Type B pancreatic cell (in vitro differentiated cells): ENCODE measurements around the gene SLC9A9. TPM values are rescaled to one million over a fixed set of nuclear protein-coding genes. Genes with fewer than 3 reads are reported as not detected.

Experiments used
- DNase-seq: peaks from one replicate; pipeline ENCODE4 v3.0.0; 2021; ENCODE audit warnings: mixed read lengths; ENCODE audit not compliant: unreplicated experiment; ENCODE audit errors: extremely low spot score
- H3K27ac Mint-ChIP-seq: 2 replicates; pipeline ENCODE4 v1.8.0; 2021; ENCODE audit warnings: mild to moderate bottlenecking, mixed read lengths
- H3K27me3 Mint-ChIP-seq: 2 replicates; pipeline ENCODE4 v1.8.0; 2021; ENCODE audit warnings: mixed read lengths
- H3K36me3 Mint-ChIP-seq: 2 replicates; pipeline ENCODE4 v1.8.0; 2021; ENCODE audit warnings: mixed read lengths
- H3K4me1 Mint-ChIP-seq: one replicate; pipeline ENCODE4 v1.8.0; 2021; ENCODE audit warnings: mixed read lengths; ENCODE audit not compliant: unreplicated experiment
- H3K4me3 Mint-ChIP-seq: 2 replicates; pipeline ENCODE4 v1.8.0; 2021; ENCODE audit warnings: mild to moderate bottlenecking, mixed read lengths
- H3K9me3 Mint-ChIP-seq: 2 replicates; pipeline ENCODE4 v1.8.0; 2021; ENCODE audit warnings: mixed read lengths
- total RNA-seq: library from RNA; stranded (reverse); gene quantifications from 2 replicates; pipeline ENCODE4 v1.2.1, GENCODE V29; 2021; ENCODE audit warnings: low replicate concordance
- TF ChIP-seq, protein P1 (sequence below): fragments of 200-600 bp; sonication (generic); conservative IDR thresholded peaks from 2 replicates; pipeline ENCODE4 v1.5.0; 2021; ENCODE audit warnings: antibody characterized with exemption, mild to moderate bottlenecking

The SLC9A9 gene
- total RNA-seq, 1 donor from 2014 or later: 2.7 TPM

DNA sequence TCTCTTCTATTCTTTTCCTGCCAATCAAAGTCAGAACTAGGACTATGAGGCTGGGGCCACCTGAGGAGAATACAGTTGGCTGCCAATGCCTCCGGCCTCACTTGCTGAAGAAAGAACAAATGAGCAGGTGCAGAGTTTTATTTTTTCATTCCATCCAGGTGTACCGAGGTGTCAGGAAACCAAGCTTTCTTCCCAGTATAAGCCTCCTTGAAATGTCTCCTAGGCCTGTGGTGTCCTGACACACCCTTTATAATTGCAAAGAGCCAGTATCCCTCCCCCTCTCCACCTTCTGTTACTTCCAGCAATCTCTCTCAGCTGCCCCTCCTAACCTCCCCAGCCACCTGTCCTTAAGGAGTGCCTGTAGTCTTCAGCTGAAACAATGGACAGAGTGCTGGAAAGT lies 127.9 kb downstream of the SLC9A9 start:
- H3K27ac Mint-ChIP-seq: no peak overlapping the region
- peaks cover 2% of the 10 kb centered on the region for H3K27me3 Mint-ChIP-seq
- no peak for DNase-seq
- H3K4me1 Mint-ChIP-seq: no peaks in the 10 kb centered on the region
- no peak overlapping the region for H3K4me3 Mint-ChIP-seq
- TF ChIP-seq, protein P1, sequence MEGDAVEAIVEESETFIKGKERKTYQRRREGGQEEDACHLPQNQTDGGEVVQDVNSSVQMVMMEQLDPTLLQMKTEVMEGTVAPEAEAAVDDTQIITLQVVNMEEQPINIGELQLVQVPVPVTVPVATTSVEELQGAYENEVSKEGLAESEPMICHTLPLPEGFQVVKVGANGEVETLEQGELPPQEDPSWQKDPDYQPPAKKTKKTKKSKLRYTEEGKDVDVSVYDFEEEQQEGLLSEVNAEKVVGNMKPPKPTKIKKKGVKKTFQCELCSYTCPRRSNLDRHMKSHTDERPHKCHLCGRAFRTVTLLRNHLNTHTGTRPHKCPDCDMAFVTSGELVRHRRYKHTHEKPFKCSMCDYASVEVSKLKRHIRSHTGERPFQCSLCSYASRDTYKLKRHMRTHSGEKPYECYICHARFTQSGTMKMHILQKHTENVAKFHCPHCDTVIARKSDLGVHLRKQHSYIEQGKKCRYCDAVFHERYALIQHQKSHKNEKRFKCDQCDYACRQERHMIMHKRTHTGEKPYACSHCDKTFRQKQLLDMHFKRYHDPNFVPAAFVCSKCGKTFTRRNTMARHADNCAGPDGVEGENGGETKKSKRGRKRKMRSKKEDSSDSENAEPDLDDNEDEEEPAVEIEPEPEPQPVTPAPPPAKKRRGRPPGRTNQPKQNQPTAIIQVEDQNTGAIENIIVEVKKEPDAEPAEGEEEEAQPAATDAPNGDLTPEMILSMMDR: no peak
- H3K36me3 Mint-ChIP-seq: no peaks in the 10 kb centered on the region
- no peaks in the 10 kb centered on the region for H3K9me3 Mint-ChIP-seq

DNA sequence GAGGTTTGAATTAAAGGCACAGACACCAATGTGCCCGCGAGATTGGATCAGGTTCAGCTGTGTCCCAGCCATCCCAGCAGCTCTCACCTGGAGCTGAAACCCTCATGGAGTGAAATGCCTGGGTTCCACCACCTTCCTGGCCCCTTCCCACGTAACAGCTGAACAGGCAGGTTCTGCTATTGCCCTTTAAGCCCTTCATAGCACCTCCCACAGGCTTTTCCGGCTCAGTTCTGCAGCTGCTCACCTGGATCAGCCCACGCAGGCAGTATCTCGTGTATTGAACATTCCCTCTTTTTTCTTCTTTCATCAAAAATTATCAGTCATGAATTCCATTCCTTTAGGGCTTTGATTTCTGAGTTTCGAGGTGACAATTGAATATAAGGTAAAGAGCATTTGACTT lies 129.8 kb downstream of the SLC9A9 start:
- H3K27ac Mint-ChIP-seq: no peak overlapping the region
- DNase-seq: no peak

DNA sequence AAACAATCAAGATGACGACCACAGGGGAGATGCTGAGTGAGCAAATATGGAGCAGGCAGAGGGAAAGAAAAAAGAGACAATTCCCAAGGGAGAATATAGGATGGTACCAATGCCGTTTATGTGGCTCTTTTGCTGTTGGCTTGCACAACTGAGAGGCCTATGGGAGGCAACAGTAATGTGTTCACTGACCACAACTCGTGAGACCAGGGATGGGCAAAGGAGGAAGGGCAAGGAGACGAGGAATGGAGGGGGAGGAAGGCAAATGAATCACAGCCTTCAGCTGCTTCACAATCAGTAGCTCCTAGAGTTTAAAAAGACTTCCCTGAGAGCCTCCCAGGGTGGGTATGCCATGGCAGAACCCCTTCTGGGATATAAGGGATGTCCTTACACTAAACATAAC lies 131.5 kb downstream of the SLC9A9 start:
- no peak overlapping the region for H3K27ac Mint-ChIP-seq
- H3K36me3 Mint-ChIP-seq: no peaks in the 10 kb centered on the region
- no peaks in the 10 kb centered on the region for H3K4me1 Mint-ChIP-seq
- peaks cover 22% of the 10 kb centered on the region for H3K27me3 Mint-ChIP-seq
- DNase-seq: no peak
- no peak overlapping the region for H3K4me3 Mint-ChIP-seq
- TF ChIP-seq, protein P1: no peak
- H3K9me3 Mint-ChIP-seq: no peaks in the 10 kb centered on the region

More for the DNA sequence above, 129.8 kb downstream of the SLC9A9 start:
- peaks cover 18% of the 10 kb centered on the region for H3K27me3 Mint-ChIP-seq
- TF ChIP-seq, protein P1: no peak
- no peaks in the 10 kb centered on the region for H3K36me3 Mint-ChIP-seq
- H3K4me1 Mint-ChIP-seq: no peaks in the 10 kb centered on the region
- no peaks in the 10 kb centered on the region for H3K9me3 Mint-ChIP-seq
- H3K4me3 Mint-ChIP-seq: no peak overlapping the region

DNA sequence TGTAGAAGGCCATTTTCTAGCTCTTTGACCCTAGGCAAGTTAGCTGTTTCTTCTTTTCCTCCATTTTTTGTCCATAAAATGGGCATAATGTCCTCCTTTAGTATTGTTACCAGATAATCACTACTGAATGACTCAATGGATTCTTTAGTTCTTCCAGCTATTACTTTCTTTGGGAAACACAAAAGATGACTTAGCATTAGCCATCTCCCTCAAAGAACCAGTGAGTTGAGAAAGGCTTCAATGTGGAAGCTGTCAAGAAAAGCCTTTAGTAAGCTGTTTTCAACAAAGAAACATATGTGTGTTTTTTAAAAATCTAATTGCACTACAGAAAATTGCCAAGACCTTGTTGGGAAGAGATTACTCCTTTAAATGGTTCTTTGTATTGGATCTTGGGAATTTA lies 135.7 kb downstream of the SLC9A9 start:
- no peaks in the 10 kb centered on the region for H3K9me3 Mint-ChIP-seq
- peaks cover 6% of the 10 kb centered on the region for H3K4me1 Mint-ChIP-seq
- peaks cover 22% of the 10 kb centered on the region for H3K27me3 Mint-ChIP-seq
- DNase-seq: no peak
- TF ChIP-seq, protein P1: no peak
- H3K27ac Mint-ChIP-seq: no peak overlapping the region
- H3K36me3 Mint-ChIP-seq: no peaks in the 10 kb centered on the region
- H3K4me3 Mint-ChIP-seq: no peak overlapping the region

DNA sequence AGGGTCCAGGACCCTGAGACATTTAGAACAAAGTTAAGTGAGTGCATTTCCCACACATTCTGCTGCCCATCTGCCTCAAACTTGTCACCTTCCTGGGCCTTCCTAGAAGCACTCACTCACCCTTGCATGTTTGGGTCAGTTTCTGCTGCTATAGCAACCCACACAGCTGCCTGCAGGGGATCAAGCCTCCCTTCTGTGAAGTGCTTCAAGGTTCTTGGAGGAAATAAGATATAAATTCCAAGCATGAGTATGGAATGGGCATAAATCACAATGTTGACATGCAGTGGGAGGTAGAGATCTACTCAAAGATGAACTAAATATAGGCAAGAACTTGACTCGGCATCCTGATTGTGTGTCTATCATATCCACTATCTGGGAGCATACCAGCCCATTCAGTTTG lies 140.4 kb downstream of the SLC9A9 start:
- TF ChIP-seq, protein P1: no peak
- Mint-ChIP-seq H3K4me1 (peaks cover 7% of the 10 kb centered on the region), H3K9me3 (no peaks in the 10 kb centered on the region), H3K27me3 (no peaks in the 10 kb centered on the region), H3K4me3 (no peak overlapping the region), H3K27ac (no peak overlapping the region), H3K36me3 (no peaks in the 10 kb centered on the region)
- DNase-seq: no peak

DNA sequence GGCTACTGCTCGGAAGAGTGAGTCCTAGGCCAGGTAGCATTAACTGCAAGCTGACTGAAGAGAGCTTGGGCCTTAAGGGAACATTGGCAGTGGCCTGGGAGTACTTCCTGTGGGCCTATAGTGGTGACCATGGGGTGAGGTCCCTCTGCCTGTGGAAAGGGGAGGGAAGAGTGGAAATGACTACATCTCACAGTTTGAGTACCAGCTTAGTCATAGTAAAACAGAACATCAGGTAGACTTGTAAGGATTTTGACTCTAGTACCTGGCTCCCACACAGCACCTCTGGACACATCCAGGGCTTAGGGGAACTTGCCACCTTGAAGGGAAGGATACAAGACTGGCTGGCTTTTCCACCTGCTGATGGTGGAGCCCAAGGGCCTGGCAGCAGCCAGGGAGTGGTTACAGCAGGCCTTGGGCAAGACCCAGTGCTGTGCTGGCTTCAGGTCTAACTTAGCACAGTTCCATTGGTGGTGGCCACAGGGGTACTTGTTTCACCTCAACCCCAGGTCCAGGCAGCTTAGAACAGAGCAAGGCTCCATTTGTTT lies 147.8 kb downstream of the SLC9A9 start:
- Mint-ChIP-seq H3K27ac (no peak overlapping the region), H3K36me3 (no peaks in the 10 kb centered on the region), H3K9me3 (no peaks in the 10 kb centered on the region), H3K4me3 (no peak overlapping the region), H3K4me1 (no peaks in the 10 kb centered on the region), H3K27me3 (no peaks in the 10 kb centered on the region)
- DNase-seq: no peak
- TF ChIP-seq, protein P1: no peak
